ENCODE measurements around the gene NFE2L1. TPM values are rescaled to one million over a fixed set of nuclear protein-coding genes. Genes with fewer than 3 reads are reported as not detected.
A peak's percentile ranks its signal among the peaks of the same experiment; 100 is the strongest.
"Not testable (repeated sequence)": the region's sequence is repeated elsewhere in the genome, so short reads cannot be mapped to it uniquely, and the experiment has no call there.

The NFE2L1 gene
- total RNA-seq, 3 donors from 2014 or later (not counting 1 experiment from before 2014, with no cell fraction given), result 38.6 to 53.4 (median 47.5) TPM

- Histone ChIP-seq H3K4me3 (ENCODE audit: low read length) (no peak overlapping the region), H3K36me3 (ENCODE audit: control insufficient read depth, insufficient read depth, low read length) (peaks cover 32% of the 10 kb centered on the region), H3K27me3 (ENCODE audit: control insufficient read depth, insufficient read depth, low read length) (no peaks in the 10 kb centered on the region), H3K27ac (ENCODE audit: low read length) (no peak overlapping the region), H3K9me3 (ENCODE audit: control insufficient read depth, insufficient read depth, low read length) (no peaks in the 10 kb centered on the region), H3K4me1 (ENCODE audit: control insufficient read depth, insufficient read depth, low read length) (no peaks in the 10 kb centered on the region)
- Mint-ChIP-seq H3K27me3 (ENCODE audit: low read depth in 2 of 2) (no peaks in the 10 kb centered on the region), H3K36me3 (no peaks in the 10 kb centered on the region), H3K4me3 (no peak overlapping the region), H3K27ac (no peak overlapping the region), H3K4me1 (no peaks in the 10 kb centered on the region), H3K9me3 (no peaks in the 10 kb centered on the region)
- ATAC-seq (no peak), DNase-seq (no peak)
- no peak for TF ChIP-seq CTCF (IDR thresholded peaks at IDR 0.05)
- 81% methylated on average over 2 of the region's 2 CpGs for WGBS (ENCODE audit: insufficient coverage)
- intact Hi-C loops (cut with micrococcal nuclease), result loop anchor here (10.0 kb wide), 1 partner anchor 127 kb away; the partner anchor contains the start of gene PNPO
Observed at GRCh38 chr17:48071654-48072053, 23.5 kb downstream of the NFE2L1 start.

- not testable (repeated sequence) for H3K27ac Mint-ChIP-seq; H3K27me3 Mint-ChIP-seq (ENCODE audit: low read depth in 2 of 2); H3K36me3 Mint-ChIP-seq; H3K27me3 ChIP-seq (ENCODE audit: control insufficient read depth, insufficient read depth, low read length); H3K9me3 Mint-ChIP-seq; H3K27ac ChIP-seq (ENCODE audit: low read length); H3K9me3 ChIP-seq (ENCODE audit: control insufficient read depth, insufficient read depth, low read length); H3K4me3 ChIP-seq (ENCODE audit: low read length); DNase-seq; ATAC-seq; H3K4me1 Mint-ChIP-seq; H3K4me1 ChIP-seq (ENCODE audit: control insufficient read depth, insufficient read depth, low read length); H3K4me3 Mint-ChIP-seq
- H3K36me3 ChIP-seq (ENCODE audit: control insufficient read depth, insufficient read depth, low read length), result peaks cover 31% of the 10 kb centered on the region
- intact Hi-C loops (cut with micrococcal nuclease), result loop anchor here (10.0 kb wide), 1 partner anchor 128 kb away; the partner anchor contains the start of gene PNPO
- 96% methylated on average over 9 of the region's 9 CpGs for WGBS (ENCODE audit: insufficient coverage)
Observed at GRCh38 chr17:48072811-48073210, 24.7 kb downstream of the NFE2L1 start.

GRCh38 chr17:48073566-48074094 is 25.5 kb downstream of the NFE2L1 start:
- not testable (repeated sequence) for H3K9me3 Mint-ChIP-seq; H3K9me3 ChIP-seq (ENCODE audit: control insufficient read depth, insufficient read depth, low read length); H3K36me3 Mint-ChIP-seq; H3K27me3 ChIP-seq (ENCODE audit: control insufficient read depth, insufficient read depth, low read length); H3K27ac Mint-ChIP-seq; ATAC-seq; H3K4me1 ChIP-seq (ENCODE audit: control insufficient read depth, insufficient read depth, low read length); H3K4me3 Mint-ChIP-seq; H3K27me3 Mint-ChIP-seq (ENCODE audit: low read depth in 2 of 2); H3K27ac ChIP-seq (ENCODE audit: low read length); DNase-seq; H3K4me3 ChIP-seq (ENCODE audit: low read length); H3K4me1 Mint-ChIP-seq
- intact Hi-C loops (cut with micrococcal nuclease), result loop anchor here (1.0 to 10.0 kb wide), 3 partner anchors 36 to 129 kb away; partner anchors contain the start of genes COPZ2 and PNPO
- peaks cover 30% of the 10 kb centered on the region for H3K36me3 ChIP-seq (ENCODE audit: control insufficient read depth, insufficient read depth, low read length)
- 95% methylated on average over 5 of the region's 5 CpGs for whole genome bisulfite sequencing (ENCODE audit: insufficient coverage)

- DNase-seq, result peak; percentile 57 to 86
- intact Hi-C loops (cut with micrococcal nuclease), result loop anchor here (1.0 to 10.0 kb wide), 3 partner anchors 37 to 130 kb away; partner anchors contain the start of genes COPZ2 and PNPO
- WGBS (ENCODE audit: insufficient coverage), result 96% methylated on average over 6 of the region's 7 CpGs
- H3K4me1 Mint-ChIP-seq, result no peaks in the 10 kb centered on the region
- peak; percentile 82 for TF ChIP-seq CTCF (IDR thresholded peaks at IDR 0.05)
- H3K36me3 Mint-ChIP-seq, result no peaks in the 10 kb centered on the region
- no peak overlapping the region for H3K27ac Mint-ChIP-seq
- Histone ChIP-seq H3K9me3 (ENCODE audit: control insufficient read depth, insufficient read depth, low read length) (no peaks in the 10 kb centered on the region), H3K27me3 (ENCODE audit: control insufficient read depth, insufficient read depth, low read length) (no peaks in the 10 kb centered on the region), H3K4me3 (ENCODE audit: low read length) (no peak overlapping the region), H3K36me3 (ENCODE audit: control insufficient read depth, insufficient read depth, low read length) (peaks cover 30% of the 10 kb centered on the region), H3K4me1 (ENCODE audit: control insufficient read depth, insufficient read depth, low read length) (no peaks in the 10 kb centered on the region), H3K27ac (ENCODE audit: low read length) (no peak overlapping the region)
- ATAC-seq, result peak; percentile 78 to 92 (median 86)
- no peak overlapping the region for H3K4me3 Mint-ChIP-seq
- H3K9me3 Mint-ChIP-seq, result no peaks in the 10 kb centered on the region
- H3K27me3 Mint-ChIP-seq (ENCODE audit: low read depth in 2 of 2), result no peaks in the 10 kb centered on the region
Observed at GRCh38 chr17:48074322-48075081, 26.3 kb downstream of the NFE2L1 start.

GRCh38 chr17:48077152-48077551 is 29.0 kb downstream of the NFE2L1 start:
- H3K4me1 Mint-ChIP-seq; H3K27me3 Mint-ChIP-seq (ENCODE audit: low read depth in 2 of 2); H3K4me3 Mint-ChIP-seq; H3K27me3 ChIP-seq (ENCODE audit: control insufficient read depth, insufficient read depth, low read length); H3K4me3 ChIP-seq (ENCODE audit: low read length); H3K27ac ChIP-seq (ENCODE audit: low read length); DNase-seq; H3K4me1 ChIP-seq (ENCODE audit: control insufficient read depth, insufficient read depth, low read length); H3K9me3 ChIP-seq (ENCODE audit: control insufficient read depth, insufficient read depth, low read length); H3K36me3 Mint-ChIP-seq; H3K9me3 Mint-ChIP-seq; ATAC-seq; H3K27ac Mint-ChIP-seq: not testable (repeated sequence)
- peaks cover 19% of the 10 kb centered on the region for H3K36me3 ChIP-seq (ENCODE audit: control insufficient read depth, insufficient read depth, low read length)
- intact Hi-C loops (cut with micrococcal nuclease), result loop anchor here (10.0 kb wide), 1 partner anchor 132 kb away; the partner anchor contains the start of gene PNPO
- WGBS (ENCODE audit: insufficient coverage), result 97% methylated on average over 9 of the region's 10 CpGs
